Fibroblast of skin of scalp (primary cell): ENCODE data around the gene SEMA4D.

Experiments
- DNase-seq: peaks from one replicate; pipeline ENCODE4 v3.0.0-alpha.2; 2013

SEMA4D gene

GRCh38 chr9:89311346-89312221 is 186.3 kb downstream of the SEMA4D start:
- DNase-seq, result no peak
